Osteocyte (in vitro differentiated cells): ENCODE data around the gene RAD51B. TPM values are rescaled to one million over a fixed set of nuclear protein-coding genes. Genes with fewer than 3 reads are reported as not detected.

Experiments used
- DNase-seq: peaks from one replicate; pipeline ENCODE4 v3.0.0; 2021; ENCODE audit warnings: mixed read lengths; ENCODE audit not compliant: unreplicated experiment; ENCODE audit errors: extremely low spot score
- H3K27ac Mint-ChIP-seq: one replicate; pipeline ENCODE4 v1.8.0; 2021; ENCODE audit warnings: mild to moderate bottlenecking, mixed read lengths; ENCODE audit not compliant: unreplicated experiment
- H3K27me3 Mint-ChIP-seq: one replicate; pipeline ENCODE4 v1.8.0; 2021; ENCODE audit warnings: mixed read lengths; ENCODE audit not compliant: unreplicated experiment
- H3K36me3 Mint-ChIP-seq: one replicate; pipeline ENCODE4 v1.8.0; 2021; ENCODE audit warnings: mixed read lengths; ENCODE audit not compliant: unreplicated experiment
- H3K4me1 Mint-ChIP-seq: one replicate; pipeline ENCODE4 v1.8.0; 2021; ENCODE audit warnings: mixed read lengths; ENCODE audit not compliant: unreplicated experiment
- H3K4me3 Mint-ChIP-seq: one replicate; pipeline ENCODE4 v1.8.0; 2021; ENCODE audit warnings: mild to moderate bottlenecking, moderate library complexity, mixed read lengths; ENCODE audit not compliant: unreplicated experiment
- H3K9me3 Mint-ChIP-seq: one replicate; pipeline ENCODE4 v1.8.0; 2021; ENCODE audit warnings: mixed read lengths; ENCODE audit not compliant: unreplicated experiment
- CTCF ChIP-seq: fragments of 200-600 bp; sonication (generic); IDR thresholded peaks from 2 replicates; pipeline ENCODE4 v1.5.0; 2021; ENCODE audit warnings: antibody characterized with exemption, mild to moderate bottlenecking, moderate library complexity
- total RNA-seq: library from RNA; stranded (reverse); gene quantifications from 2 replicates; pipeline ENCODE4 v1.2.1, GENCODE V29; 2021

The RAD51B gene
- total RNA-seq, 1 donor from 2014 or later: 12.7 TPM

GRCh38 chr14:68132563-68133121 is 313.1 kb downstream of the RAD51B start:
- Mint-ChIP-seq H3K27me3 (no peaks in the 10 kb centered on the region), H3K4me3 (no peak overlapping the region), H3K36me3 (no peaks in the 10 kb centered on the region), H3K4me1 (peaks cover 35% of the 10 kb centered on the region), H3K9me3 (peaks cover 5% of the 10 kb centered on the region), H3K27ac (no peak overlapping the region)
- TF ChIP-seq CTCF: no peak
- DNase-seq: no peak

DNA sequence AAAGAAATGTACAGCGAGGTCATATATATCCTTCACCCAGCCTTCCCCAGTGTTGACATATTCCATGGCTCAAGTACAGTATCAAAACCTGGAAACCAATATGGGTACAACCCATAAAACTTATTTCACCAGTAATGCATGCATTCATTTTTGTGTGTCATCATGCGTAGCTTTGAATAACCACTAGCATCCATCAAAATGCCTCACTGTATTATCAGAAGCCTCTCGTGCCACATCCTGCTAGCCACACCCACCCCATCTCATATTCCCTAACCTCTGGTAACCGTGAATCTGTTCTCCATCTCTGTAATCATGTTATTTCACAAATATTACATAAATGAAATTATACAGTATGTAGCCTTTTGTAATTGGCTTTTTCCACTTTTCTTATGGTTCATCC is 314.3 kb downstream of the RAD51B start:
- DNase-seq: no peak
- H3K4me3 Mint-ChIP-seq: no peak overlapping the region
- H3K36me3 Mint-ChIP-seq: no peaks in the 10 kb centered on the region
- H3K4me1 Mint-ChIP-seq: peaks cover 46% of the 10 kb centered on the region
- no peak overlapping the region for H3K27ac Mint-ChIP-seq
- H3K27me3 Mint-ChIP-seq: no peaks in the 10 kb centered on the region
- TF ChIP-seq CTCF: no peak
- peaks cover 5% of the 10 kb centered on the region for H3K9me3 Mint-ChIP-seq

GRCh38 chr14:68135028-68135427 is 315.4 kb downstream of the RAD51B start:
- Mint-ChIP-seq H3K36me3 (no peaks in the 10 kb centered on the region), H3K4me1 (peaks cover 58% of the 10 kb centered on the region), H3K9me3 (peaks cover 5% of the 10 kb centered on the region), H3K27ac (peak overlapping the region; percentile 15), H3K27me3 (no peaks in the 10 kb centered on the region), H3K4me3 (no peak overlapping the region)
- no peak for DNase-seq
- no peak for TF ChIP-seq CTCF

- TF ChIP-seq CTCF: no peak
- Mint-ChIP-seq H3K36me3 (no peaks in the 10 kb centered on the region), H3K4me1 (peaks cover 64% of the 10 kb centered on the region), H3K27me3 (no peaks in the 10 kb centered on the region), H3K4me3 (no peak overlapping the region), H3K9me3 (peaks cover 5% of the 10 kb centered on the region), H3K27ac (peak overlapping the region; percentile 2)
- DNase-seq: no peak
Measured at GRCh38 chr14:68135566-68135965, 316.0 kb downstream of the RAD51B start.

GRCh38 chr14:68137704-68138619 is 318.4 kb downstream of the RAD51B start:
- H3K36me3 Mint-ChIP-seq: no peaks in the 10 kb centered on the region
- H3K27ac Mint-ChIP-seq: peak overlapping the region; percentile 98
- TF ChIP-seq CTCF: no peak
- peaks cover 5% of the 10 kb centered on the region for H3K9me3 Mint-ChIP-seq
- H3K4me1 Mint-ChIP-seq: peaks cover 73% of the 10 kb centered on the region
- DNase-seq: peak; percentile 89
- no peaks in the 10 kb centered on the region for H3K27me3 Mint-ChIP-seq
- no peak overlapping the region for H3K4me3 Mint-ChIP-seq
